22Rv1 (cell line): ENCODE measurements around the gene DHRS1.

Experiments
- H3K27ac ChIP-seq: fragments of 450-650 bp; 2 replicates; pipeline ENCODE4 v1.5.1; 2017
- ZFX ChIP-seq: fragments of 450-650 bp; IDR thresholded peaks from 2 replicates; pipeline ENCODE4 v1.6.1; 2017; ENCODE audit warnings: antibody characterized with exemption, borderline replicate concordance
- TF ChIP-seq, protein P1 (sequence below): fragments of 450-650 bp; IDR thresholded peaks from 2 replicates; pipeline ENCODE4 v1.5.1; 2017; ENCODE audit warnings: mild to moderate bottlenecking

Gene DHRS1

DNA sequence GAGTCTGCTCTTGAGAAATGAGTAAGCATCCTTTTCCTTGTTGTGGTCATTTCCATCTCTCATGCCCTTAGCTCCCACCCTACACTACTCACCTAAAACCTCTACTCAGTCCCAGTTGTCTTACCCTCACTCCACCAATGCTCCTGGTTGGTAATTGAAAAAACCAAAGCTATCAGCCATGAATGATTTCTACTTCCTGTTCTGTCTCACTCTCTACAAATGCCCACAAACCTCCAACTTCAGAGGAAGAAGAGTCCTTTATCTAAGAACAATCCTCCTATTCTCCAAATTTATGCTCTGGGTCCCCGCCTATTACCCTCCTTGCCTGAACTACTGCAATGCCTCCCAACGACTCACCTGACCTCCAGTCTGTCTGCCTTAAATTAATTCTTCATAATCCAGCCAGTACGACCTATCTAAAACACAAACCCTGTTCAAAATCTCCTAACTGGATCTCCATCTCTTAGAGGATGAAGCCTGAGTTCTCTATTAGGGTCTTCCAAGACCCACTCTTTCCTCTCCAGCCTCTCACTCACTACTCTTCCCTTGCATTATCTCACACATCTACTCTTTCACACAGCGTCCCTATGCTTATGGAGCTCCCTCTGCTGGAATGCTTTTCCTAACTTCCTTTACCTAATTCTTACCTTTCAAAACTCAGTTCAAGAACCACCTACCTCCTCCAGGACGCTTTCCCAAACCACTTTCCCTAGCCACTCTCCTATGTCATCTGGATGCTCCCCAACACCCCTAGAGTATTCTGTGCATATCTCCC, 2.2 kb downstream of the DHRS1 start:
- TF ChIP-seq ZFX = no peak
- TF ChIP-seq, protein P1, sequence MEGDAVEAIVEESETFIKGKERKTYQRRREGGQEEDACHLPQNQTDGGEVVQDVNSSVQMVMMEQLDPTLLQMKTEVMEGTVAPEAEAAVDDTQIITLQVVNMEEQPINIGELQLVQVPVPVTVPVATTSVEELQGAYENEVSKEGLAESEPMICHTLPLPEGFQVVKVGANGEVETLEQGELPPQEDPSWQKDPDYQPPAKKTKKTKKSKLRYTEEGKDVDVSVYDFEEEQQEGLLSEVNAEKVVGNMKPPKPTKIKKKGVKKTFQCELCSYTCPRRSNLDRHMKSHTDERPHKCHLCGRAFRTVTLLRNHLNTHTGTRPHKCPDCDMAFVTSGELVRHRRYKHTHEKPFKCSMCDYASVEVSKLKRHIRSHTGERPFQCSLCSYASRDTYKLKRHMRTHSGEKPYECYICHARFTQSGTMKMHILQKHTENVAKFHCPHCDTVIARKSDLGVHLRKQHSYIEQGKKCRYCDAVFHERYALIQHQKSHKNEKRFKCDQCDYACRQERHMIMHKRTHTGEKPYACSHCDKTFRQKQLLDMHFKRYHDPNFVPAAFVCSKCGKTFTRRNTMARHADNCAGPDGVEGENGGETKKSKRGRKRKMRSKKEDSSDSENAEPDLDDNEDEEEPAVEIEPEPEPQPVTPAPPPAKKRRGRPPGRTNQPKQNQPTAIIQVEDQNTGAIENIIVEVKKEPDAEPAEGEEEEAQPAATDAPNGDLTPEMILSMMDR = peak; percentile 69
- peak overlapping the region; percentile 76; the same call in 1 of the 2 replicates for H3K27ac ChIP-seq

DNA sequence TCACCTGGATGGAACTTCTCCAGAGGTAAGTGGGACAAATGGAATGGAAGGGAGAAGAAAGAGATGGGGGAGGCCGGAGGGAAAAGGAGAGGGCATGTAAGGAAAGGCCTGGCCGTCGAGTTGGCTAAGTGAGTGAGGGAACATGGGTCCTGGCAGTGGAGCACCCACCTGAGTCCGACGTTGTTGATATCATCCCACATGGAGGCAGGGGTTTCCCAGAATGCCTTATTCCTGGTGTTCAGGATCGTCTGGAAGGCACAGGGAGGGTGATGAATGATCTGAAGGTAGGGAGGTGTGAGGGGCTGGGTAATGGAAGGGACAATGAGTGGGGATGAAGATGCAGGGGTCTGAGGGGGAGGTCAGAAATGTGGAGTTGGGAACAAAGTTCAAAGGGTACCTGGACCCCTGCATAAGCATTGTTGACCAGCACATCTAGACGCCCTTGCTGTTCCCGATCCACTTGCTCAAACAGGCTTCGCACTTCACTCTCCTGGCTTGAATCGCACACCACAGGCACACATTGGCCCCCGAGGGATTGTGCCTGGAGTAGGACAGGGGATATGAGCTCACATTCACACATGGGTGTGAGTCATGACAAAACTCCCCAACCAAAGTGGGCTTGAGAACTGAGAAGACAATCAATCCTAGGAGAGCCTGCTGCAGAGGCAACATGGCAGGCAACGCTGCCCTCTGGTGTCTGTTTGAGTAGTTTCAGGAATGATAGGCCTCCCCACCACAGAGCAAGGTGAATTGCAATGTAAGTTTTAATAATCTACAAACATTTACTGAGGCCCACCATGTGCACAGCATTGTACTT, 3.0 kb downstream of the DHRS1 start:
- TF ChIP-seq, protein P1 = peak; percentile 75
- no peak for TF ChIP-seq ZFX
- H3K27ac ChIP-seq = no peak overlapping the region

DNA sequence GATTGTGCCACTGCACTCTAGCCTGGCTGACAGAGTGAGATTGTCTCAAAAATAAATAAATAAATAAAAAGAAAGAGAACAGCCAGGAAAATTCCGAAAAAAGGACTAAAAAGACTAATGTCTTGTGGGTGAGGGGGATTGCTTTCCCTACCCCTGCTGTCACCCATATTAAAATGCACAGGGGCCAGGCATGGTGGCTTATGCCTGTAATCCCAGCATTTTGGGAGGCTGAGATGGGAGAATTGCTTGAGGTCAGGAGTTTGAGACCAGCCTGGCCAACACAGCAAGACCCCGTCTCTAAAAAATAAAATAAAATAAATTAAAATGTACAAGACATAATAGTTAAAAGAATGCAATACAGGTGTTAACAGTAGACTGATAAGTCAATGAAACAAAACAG, 6.1 kb downstream of the DHRS1 start:
- no peak overlapping the region for H3K27ac ChIP-seq
- TF ChIP-seq, protein P1 = no peak
- no peak for TF ChIP-seq ZFX

DNA sequence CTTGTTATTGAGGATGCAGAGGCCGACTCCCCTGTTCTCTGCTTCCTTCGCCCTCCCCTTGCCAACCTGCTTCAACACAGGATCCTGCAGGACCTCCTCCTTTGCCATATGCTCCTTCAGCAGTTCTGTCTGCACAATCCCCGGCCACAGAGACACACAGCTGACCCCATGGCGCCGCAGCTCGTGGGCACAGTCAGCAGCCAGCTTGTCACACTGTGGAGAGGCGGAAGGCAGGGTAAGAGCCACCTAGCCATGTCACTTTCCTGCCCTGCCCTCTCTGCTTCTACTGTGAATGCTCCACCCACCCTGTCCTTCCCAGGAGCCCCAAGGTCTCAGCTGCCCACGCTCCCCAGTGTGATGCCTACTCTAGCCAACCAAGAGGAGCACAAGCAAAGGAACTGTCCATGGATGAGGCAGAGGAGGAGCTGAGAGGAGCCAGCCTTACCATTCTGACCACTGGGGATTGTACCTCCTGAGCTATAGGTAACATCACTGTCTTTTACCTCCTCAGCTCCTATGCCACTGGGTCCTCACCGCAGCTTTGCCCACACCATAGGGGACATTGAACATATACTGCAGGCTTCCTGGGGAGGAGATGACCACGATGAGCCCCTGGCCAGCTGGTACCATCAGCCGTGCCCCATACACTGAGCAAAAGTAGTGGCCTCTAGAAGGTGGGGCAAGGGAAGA, 7.3 kb downstream of the DHRS1 start:
- H3K27ac ChIP-seq = no peak overlapping the region
- TF ChIP-seq, protein P1 = no peak
- no peak for TF ChIP-seq ZFX

DNA sequence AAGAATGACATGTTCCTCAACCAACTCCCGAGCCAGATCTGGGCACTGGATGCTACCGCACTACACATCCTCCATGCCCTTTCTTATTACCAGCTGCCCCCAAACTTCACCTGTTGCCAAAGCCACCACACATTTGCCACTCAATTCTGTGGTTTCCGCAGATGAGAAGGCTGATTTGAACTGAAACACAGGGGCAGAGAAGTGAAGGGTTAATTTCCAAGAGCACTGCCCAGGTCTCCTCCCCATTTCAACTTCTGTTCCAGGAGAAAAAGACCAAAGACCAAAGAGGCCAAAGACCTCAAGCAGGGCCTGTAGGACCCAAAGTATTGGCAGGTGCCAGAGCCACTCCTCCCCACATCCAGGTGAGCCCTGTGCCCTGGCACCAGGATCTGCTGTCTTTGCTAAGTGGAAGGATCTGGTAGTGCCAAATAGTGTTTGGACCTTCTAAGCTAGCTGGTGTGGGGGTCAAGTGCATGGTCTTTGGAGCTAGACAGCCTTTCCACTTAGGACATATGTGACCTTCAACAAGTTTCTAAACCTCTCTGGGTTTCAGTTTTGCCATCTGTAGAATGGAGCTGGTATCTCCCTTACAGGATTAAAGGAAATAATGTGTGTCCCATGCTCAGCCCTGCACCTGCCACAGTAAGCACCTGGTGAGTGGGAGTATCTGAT, 8.0 kb downstream of the DHRS1 start:
- no peak overlapping the region for H3K27ac ChIP-seq
- no peak for TF ChIP-seq ZFX
- TF ChIP-seq, protein P1 = no peak

DNA sequence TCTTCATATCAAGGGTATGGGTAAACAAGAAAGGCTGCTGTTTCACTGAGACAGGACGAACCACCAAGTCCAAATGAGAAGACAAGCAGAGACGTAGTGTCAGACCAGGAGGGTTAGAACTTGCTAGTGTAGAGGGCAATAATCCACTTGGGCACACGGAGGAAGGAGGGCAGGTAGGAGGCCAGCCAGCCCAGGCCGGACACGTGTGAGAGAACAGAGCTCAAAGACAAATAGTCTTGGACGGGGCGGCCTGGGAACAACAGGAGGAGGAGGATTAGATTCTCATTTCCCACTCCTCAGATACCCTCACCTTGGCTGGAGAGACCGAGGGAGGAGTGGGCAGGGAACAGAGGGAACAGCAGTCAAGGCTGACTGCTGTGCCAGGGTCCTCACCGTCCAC, 8.8 kb downstream of the DHRS1 start:
- TF ChIP-seq, protein P1 = no peak
- no peak for TF ChIP-seq ZFX
- no peak overlapping the region for H3K27ac ChIP-seq
